H9 (cell line): Measurements from ENCODE around the gene ARL13A. TPM values are rescaled to one million over a fixed set of nuclear protein-coding genes. Genes with fewer than 3 reads are reported as not detected.

Source experiments
- DNase-seq: peaks from one replicate; pipeline ENCODE4 v3.0.0-alpha.2; 2017
- H2AFZ ChIP-seq: one replicate; pipeline ENCODE4 v1.6.1; 2013; ENCODE audit warnings: mild to moderate bottlenecking, low read length, control low read depth, moderate library complexity
- H2AK5ac ChIP-seq: 2 replicates; pipeline ENCODE4 v1.6.1; 2013; ENCODE audit warnings: low read length, control low read depth, mixed read lengths; ENCODE audit not compliant: insufficient read length
- H2BK120ac ChIP-seq: one replicate; pipeline ENCODE4 v1.6.1; 2013; ENCODE audit warnings: low read depth, mild to moderate bottlenecking, low read length, control low read depth, inconsistent platforms; ENCODE audit not compliant: poor library complexity, severe bottlenecking
- H2BK12ac ChIP-seq: 2 replicates; pipeline ENCODE4 v1.6.1; 2013; ENCODE audit warnings: low read length, control low read depth, mixed read lengths, low read depth; ENCODE audit not compliant: insufficient read length
- H2BK15ac ChIP-seq: 2 replicates; pipeline ENCODE4 v1.6.1; 2013; ENCODE audit warnings: low read depth, low read length, control low read depth
- H2BK20ac ChIP-seq: one replicate; pipeline ENCODE4 v1.6.1; 2013; ENCODE audit warnings: low read depth, mild to moderate bottlenecking, low read length, control low read depth, inconsistent platforms; ENCODE audit not compliant: poor library complexity, severe bottlenecking
- H2BK5ac ChIP-seq: 2 replicates; pipeline ENCODE4 v1.6.1; 2013; ENCODE audit warnings: low read length, control low read depth, mixed read lengths; ENCODE audit not compliant: insufficient read length
- H3K14ac ChIP-seq: 2 replicates; pipeline ENCODE4 v1.6.1; 2013; ENCODE audit warnings: low read length, control low read depth; ENCODE audit not compliant: insufficient read depth
- H3K18ac ChIP-seq: 2 replicates; pipeline ENCODE4 v1.6.1; 2013; ENCODE audit warnings: low read depth, mild to moderate bottlenecking, mixed read lengths, low read length, control low read depth; ENCODE audit not compliant: insufficient read length
- H3K23ac ChIP-seq: 2 replicates; pipeline ENCODE4 v1.6.1; 2013; ENCODE audit warnings: low read length, control low read depth, mixed read lengths, low read depth; ENCODE audit not compliant: insufficient read length
- H3K23me2 ChIP-seq: 2 replicates; pipeline ENCODE4 v1.6.1; 2013; ENCODE audit warnings: low read depth, mild to moderate bottlenecking, mixed read lengths, low read length, control low read depth; ENCODE audit not compliant: insufficient read length, poor library complexity, severe bottlenecking
- H3K27ac ChIP-seq: 2 replicates; pipeline ENCODE4 v1.5.1; 2013; ENCODE audit warnings: low read length, control low read depth, mixed read lengths, low read depth; ENCODE audit not compliant: insufficient read length
- H3K27me3 ChIP-seq: 2 replicates; pipeline ENCODE4 v1.6.1; 2013; ENCODE audit warnings: low read length, control low read depth, inconsistent platforms; ENCODE audit not compliant: insufficient read depth
- H3K4ac ChIP-seq: 2 replicates; pipeline ENCODE4 v1.6.1; 2013; ENCODE audit warnings: low read depth, mild to moderate bottlenecking, control low read depth, inconsistent platforms, low read length, moderate library complexity
- H3K4me1 ChIP-seq: 2 replicates; pipeline ENCODE4 v1.6.1; 2013; ENCODE audit warnings: low read length, control low read depth, inconsistent platforms; ENCODE audit not compliant: insufficient read depth
- H3K4me2 ChIP-seq: 2 replicates; pipeline ENCODE4 v1.6.1; 2013; ENCODE audit warnings: low read length, control low read depth, mixed read lengths; ENCODE audit not compliant: insufficient read length, insufficient read depth
- H3K56ac ChIP-seq: 2 replicates; pipeline ENCODE4 v1.6.1; 2013; ENCODE audit warnings: low read depth, mild to moderate bottlenecking, mixed read lengths, low read length, control low read depth; ENCODE audit not compliant: insufficient read length
- H3K79me1 ChIP-seq: 2 replicates; pipeline ENCODE4 v1.6.1; 2013; ENCODE audit warnings: low read depth, mild to moderate bottlenecking, moderate library complexity, low read length, control low read depth, inconsistent platforms; ENCODE audit not compliant: insufficient read depth, poor library complexity, severe bottlenecking
- H3K79me2 ChIP-seq: 2 replicates; pipeline ENCODE4 v1.6.1; 2013; ENCODE audit warnings: low read length, control low read depth, inconsistent platforms; ENCODE audit not compliant: insufficient read depth
- H3K9ac ChIP-seq: 2 replicates; pipeline ENCODE4 v1.6.1; 2013; ENCODE audit warnings: low read length, control low read depth, mixed read lengths; ENCODE audit not compliant: insufficient read length; ENCODE audit errors: extremely low read depth
- H3K9me3 ChIP-seq: one replicate; pipeline ENCODE4 v1.6.1; 2013; ENCODE audit warnings: low read depth, low read length, inconsistent platforms; ENCODE audit not compliant: control insufficient read depth
- H3T11ph ChIP-seq: one replicate; pipeline ENCODE4 v1.6.1; 2013; ENCODE audit warnings: mild to moderate bottlenecking, low read length, control low read depth, inconsistent platforms
- H4K20me1 ChIP-seq: one replicate; pipeline ENCODE4 v1.6.1; 2013; ENCODE audit not compliant: control insufficient read depth, insufficient read length, insufficient read depth
- H4K5ac ChIP-seq: 2 replicates; pipeline ENCODE4 v1.6.1; 2013; ENCODE audit warnings: low read depth, mild to moderate bottlenecking, mixed read lengths, low read length, control low read depth; ENCODE audit not compliant: insufficient read length
- H4K8ac ChIP-seq: replicated peaks from 2 replicates; pipeline ENCODE4 v1.6.1; 2013; ENCODE audit warnings: low read length, control low read depth, mixed read lengths, low read depth; ENCODE audit not compliant: insufficient read length
- H4K91ac ChIP-seq: 2 replicates; pipeline ENCODE4 v1.6.1; 2013; ENCODE audit warnings: low read depth, mild to moderate bottlenecking, moderate library complexity, mixed read lengths, low read length, control low read depth; ENCODE audit not compliant: insufficient read length
- H3K27ac Mint-ChIP-seq, 3 experiments: 2 replicates in 2 of 3; 3 replicates in 1 of 3; pipeline ENCODE4 v1.8.0; 2020 to 2021; ENCODE audit warnings: mixed read lengths in 3 of 3, mild to moderate bottlenecking in 1 of 3, moderate library complexity in 1 of 3
- H3K27me3 Mint-ChIP-seq: 2 replicates; pipeline ENCODE4 v1.8.0; 2021; ENCODE audit warnings: low read depth, mild to moderate bottlenecking, moderate library complexity, mixed read lengths
- H3K36me3 Mint-ChIP-seq, 3 experiments: 2 replicates in 2 of 3; 3 replicates in 1 of 3; pipeline ENCODE4 v1.8.0; 2020 to 2021; ENCODE audit warnings: low read depth in 3 of 3, mixed read lengths in 3 of 3; ENCODE audit not compliant: insufficient read depth in 1 of 3
- H3K4me1 Mint-ChIP-seq, 2 experiments: 2 replicates each; pipeline ENCODE4 v1.8.0; 2020; ENCODE audit warnings: mixed read lengths in 2 of 2
- H3K4me3 Mint-ChIP-seq, 2 experiments: 2 replicates in 1 of 2; 3 replicates in 1 of 2; pipeline ENCODE4 v1.8.0; 2020 to 2021; ENCODE audit warnings: mild to moderate bottlenecking in 2 of 2, mixed read lengths in 2 of 2, moderate library complexity in 1 of 2
- H3K9me3 Mint-ChIP-seq, 2 experiments: 2 replicates in 1 of 2; 3 replicates in 1 of 2; pipeline ENCODE4 v1.8.0; 2020; ENCODE audit warnings: mild to moderate bottlenecking in 2 of 2, mixed read lengths in 2 of 2, moderate library complexity in 1 of 2
- CTCF ChIP-seq: fragments of 200-600 bp; sonication (generic); conservative IDR thresholded peaks from 3 replicates; pipeline ENCODE4 v1.8.0; 2021; ENCODE audit warnings: antibody characterized with exemption, mild to moderate bottlenecking
- WGBS: extraction: QIAGEN DNeasy Blood & Tissue Kit; methylation state at CpG from one replicate; pipeline ENCODE4 v1.1.7; 2013; ENCODE audit warnings: missing lambda C conversion rate, low lambda C conversion rate, mixed read lengths; ENCODE audit not compliant: insufficient read length; ENCODE audit errors: extremely low coverage; 5-methylcytosine and 5-hydroxymethylcytosine counted together
- total RNA-seq: library from RNA; stranded (reverse); gene quantifications from 2 replicates; pipeline ENCODE4 v1.2.1, GENCODE V29; 2021

The ARL13A gene
- total RNA-seq, 1 experiment from 2014 or later = not detected

- no peak overlapping the region for H3K4ac ChIP-seq
- H3K79me1 ChIP-seq = no peaks in the 10 kb centered on the region
- Mint-ChIP-seq H3K27me3 (no peaks in the 10 kb centered on the region; the same call in none of the 2 replicates), H3K9me3 (peaks cover 64 to 65% of the 10 kb centered on the region in 2 experiments), H3K27ac (no peak overlapping the region), H3K36me3 (peaks cover 3 to 8% (median 3%) of the 10 kb centered on the region in 3 experiments; a peak in 5 of 7 replicates), H3K4me3 (no peak overlapping the region), H3K4me1 (no peaks in the 10 kb centered on the region)
- H4K8ac ChIP-seq = no peak overlapping the region
- H4K91ac ChIP-seq = no peak overlapping the region
- no peak overlapping the region for H3T11ph ChIP-seq
- H3K18ac ChIP-seq = no peak overlapping the region
- no peak overlapping the region for H2AFZ ChIP-seq
- no peak overlapping the region for H3K56ac ChIP-seq
- TF ChIP-seq CTCF = no peak
- no peaks in the 10 kb centered on the region for H4K20me1 ChIP-seq
- no peaks in the 10 kb centered on the region for H3K79me2 ChIP-seq
- H3K4me2 ChIP-seq = no peak overlapping the region
- H3K9ac ChIP-seq = no peak overlapping the region
- H3K23me2 ChIP-seq = no peaks in the 10 kb centered on the region
- H2AK5ac ChIP-seq = no peak overlapping the region
- no CpG with 5 or more reads among the region's 1 CpG for WGBS
- peaks cover 33% of the 10 kb centered on the region for H3K9me3 ChIP-seq
- H2BK12ac ChIP-seq = no peak overlapping the region
- H2BK120ac ChIP-seq = no peak overlapping the region
- H2BK20ac ChIP-seq = no peak overlapping the region
- no peak overlapping the region for H3K14ac ChIP-seq
- no peak overlapping the region for H3K23ac ChIP-seq
- no peak overlapping the region for H2BK5ac ChIP-seq
- no peak for DNase-seq
- no peak overlapping the region for H3K27ac ChIP-seq
- no peak overlapping the region for H2BK15ac ChIP-seq
- H3K27me3 ChIP-seq = no peaks in the 10 kb centered on the region
- no peaks in the 10 kb centered on the region for H3K4me1 ChIP-seq
- no peak overlapping the region for H4K5ac ChIP-seq
Observed at GRCh38 chrX:100976211-100976610, 6.7 kb downstream of the ARL13A start.
